Brain pericyte (primary cell): Measurements from ENCODE around the gene FBXW2.
"Not testable (repeated sequence)": the region's sequence is repeated elsewhere in the genome, so short reads cannot be mapped to it uniquely, and the experiment has no call there.

Source experiments
- DNase-seq: peaks from one replicate; pipeline ENCODE4 v3.0.0-alpha.2; 2012; ENCODE audit warnings: low read depth, low spot score

Gene FBXW2

DNA sequence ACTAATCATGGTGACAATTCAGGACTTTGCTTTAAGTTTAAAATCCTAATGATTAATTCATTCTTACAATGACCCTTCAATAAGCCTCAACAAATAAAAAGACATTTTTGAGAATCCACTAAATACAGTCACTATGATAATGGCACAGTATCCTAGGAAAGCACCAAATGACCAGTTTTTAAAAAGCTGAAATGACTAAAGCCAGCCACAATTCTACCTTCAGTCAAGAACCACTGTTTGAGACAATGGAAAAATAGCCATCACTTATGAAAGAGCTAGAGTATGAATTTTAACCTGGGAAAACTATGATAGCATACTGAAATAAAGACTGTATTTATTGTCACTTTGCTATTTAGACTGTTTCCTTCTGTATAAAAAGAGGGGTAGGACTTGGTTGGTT, 14.0 kb downstream of the FBXW2 start:
- no peak for DNase-seq

DNA sequence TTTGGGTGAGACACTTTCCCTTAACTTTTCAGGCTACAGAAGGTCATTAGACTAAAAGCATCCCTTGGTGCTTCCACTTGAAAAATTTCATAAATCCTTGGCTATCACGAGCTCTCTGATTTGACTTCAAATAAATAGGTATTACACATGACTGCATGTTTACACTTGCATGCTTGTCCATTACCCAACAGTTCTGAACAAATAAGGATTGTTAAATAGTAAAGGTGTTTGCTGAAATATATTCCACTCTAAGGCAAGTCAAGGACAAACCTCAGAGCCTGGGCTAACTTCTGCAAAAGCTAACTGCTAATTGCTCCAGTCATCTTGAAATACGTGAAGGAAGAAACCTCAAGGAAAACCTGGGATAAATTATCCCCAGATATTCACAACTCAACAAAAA, 14.5 kb downstream of the FBXW2 start:
- DNase-seq = no peak

DNA sequence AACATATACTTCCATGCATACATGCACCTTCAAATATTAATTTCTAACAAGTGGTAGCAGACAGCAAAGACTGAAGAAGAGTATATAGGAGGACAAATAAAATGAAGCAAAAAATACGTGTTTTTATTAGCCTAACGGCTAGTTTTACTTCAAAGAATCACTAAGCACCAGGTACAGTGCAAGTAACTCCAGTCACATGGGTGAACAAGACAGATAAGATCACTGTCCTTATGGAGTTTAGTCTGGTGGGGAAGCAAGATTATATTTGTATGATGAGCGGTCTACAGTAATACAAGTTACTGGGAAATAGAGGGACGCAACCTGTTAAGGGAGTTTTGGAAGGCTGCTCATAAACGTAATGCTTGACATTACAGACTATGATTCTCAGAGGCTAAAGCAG, 16.0 kb downstream of the FBXW2 start:
- DNase-seq = no peak

DNA sequence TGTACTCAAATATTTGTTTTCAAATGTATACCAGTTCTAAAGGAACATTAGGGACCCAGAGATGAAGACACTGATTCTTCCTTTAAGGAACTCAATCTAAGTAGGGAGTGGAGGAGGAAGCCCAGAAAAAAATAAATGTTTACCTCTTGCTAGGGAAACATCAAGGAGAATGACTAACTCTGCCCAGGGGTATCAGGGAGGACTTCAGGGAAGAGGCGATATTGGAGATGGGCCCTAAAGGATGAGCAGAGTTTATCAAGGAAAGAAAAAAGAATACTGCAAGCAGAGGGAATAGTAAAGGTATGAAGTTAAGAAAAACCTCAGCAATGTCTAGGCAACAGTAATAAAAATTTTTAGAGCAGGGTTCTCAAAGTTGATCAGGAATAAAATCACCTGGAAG, 16.4 kb downstream of the FBXW2 start:
- DNase-seq = no peak

DNA sequence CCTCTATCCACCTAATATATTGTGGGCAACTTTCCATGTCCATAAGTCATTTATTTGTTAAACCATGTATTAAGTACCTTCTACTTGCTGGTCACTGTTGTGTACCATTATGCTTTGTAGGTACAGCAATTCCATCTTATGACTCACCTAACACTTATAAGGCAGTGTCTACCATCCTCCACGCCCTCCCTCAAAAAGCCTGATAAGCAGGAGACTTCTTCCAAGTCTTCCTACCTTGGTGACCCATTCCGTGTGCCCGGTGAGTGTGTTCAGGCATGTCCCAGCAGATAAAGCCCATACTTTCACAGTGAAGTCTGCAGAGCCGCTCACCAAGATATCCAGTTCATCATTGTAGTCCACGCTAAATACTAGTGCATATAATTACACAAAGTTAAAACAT, 17.4 kb downstream of the FBXW2 start:
- no peak for DNase-seq

DNA sequence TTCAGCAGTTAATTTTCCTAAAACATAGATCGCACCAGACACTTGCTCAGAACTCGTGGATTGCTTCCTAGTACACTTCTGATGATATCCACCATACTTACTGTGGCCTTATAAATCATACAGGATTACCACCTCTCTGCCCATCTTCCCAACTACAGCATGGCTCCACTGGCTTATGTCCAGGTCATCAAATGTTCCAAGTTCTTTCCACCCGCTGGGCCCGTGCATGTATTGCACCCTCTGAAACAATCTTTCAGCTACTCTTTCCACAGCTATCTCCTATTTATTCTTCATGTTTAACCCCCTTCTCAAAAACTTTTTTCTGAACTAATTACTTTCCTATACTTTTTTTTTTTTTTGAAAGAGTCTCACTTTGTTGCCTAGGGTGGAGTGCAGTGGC, 18.5 kb downstream of the FBXW2 start:
- DNase-seq = no peak

DNA sequence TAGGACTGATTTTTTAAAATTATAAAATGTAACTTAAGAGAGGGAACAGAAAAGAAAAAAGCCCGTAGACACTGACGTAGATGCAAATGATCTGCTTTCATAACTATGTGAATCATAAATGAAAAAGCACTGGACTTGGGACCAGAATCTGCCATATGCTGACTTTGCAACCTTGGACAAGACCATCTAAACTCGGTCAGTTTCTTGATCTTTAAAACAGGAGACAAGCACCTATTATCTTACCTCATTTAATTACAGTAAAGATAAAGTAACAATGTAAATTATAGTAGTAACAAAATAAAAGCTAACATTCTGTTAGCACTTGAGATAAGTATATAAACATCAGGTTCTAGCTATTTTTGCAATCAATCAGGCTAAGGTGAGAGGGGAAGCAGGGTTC, 20.0 kb downstream of the FBXW2 start:
- no peak for DNase-seq

DNA sequence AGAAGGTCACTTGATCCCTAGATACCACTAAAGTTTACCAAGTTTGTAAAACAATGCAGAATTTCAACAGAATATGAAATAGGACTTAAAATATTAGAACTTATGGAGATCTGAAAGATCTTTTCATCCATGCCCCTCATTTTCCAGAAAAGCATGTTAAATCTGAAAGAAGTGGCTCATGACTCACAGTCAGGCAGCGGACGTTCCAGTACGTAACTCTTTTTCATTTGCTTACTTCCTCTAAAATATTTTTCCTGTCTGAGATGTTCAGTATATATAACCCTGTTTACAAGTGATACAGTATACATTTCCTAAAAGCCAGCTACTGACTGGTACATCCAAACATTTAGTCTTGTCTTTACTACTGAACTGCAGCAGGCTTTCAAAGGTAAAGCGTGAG, 22.3 kb downstream of the FBXW2 start:
- no peak for DNase-seq

DNA sequence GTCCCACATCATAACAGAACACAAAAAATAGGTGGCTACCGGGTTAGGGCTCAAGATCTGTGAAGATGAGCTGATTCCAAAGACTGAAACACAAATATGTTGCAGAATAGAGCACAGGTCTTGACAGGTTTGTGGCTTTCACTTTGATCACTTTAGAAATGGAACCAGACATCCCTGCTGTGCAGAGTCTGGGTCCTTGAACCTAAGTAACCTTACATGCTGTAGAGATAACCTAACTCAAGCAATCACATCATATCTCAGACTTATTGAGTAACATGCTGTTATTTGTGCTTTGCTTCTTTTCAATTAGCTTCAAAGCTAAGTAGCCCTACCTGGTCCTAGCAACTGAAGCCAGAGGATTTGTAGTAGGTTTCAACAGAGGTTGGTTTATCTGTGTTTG, 24.3 kb downstream of the FBXW2 start:
- DNase-seq = no peak

DNA sequence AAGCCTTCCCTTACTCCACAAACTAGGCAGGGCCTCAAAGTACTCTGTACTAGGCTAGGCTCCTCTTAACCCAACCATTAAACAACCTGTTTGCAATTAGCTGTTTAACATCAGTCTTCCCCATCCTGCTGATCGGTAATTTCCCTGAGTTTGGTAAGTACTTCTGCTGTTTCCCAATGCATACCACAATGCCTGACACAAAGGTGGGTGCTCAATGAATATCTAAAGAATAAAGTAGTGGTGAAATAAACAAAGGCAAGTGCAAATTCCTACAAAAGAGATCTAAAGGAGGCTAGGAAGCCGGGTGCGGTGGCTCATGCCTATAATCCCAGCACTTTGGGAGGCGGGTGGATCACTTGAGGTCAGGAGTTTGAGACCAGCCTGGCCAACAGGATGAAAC, 25.0 kb downstream of the FBXW2 start:
- no peak for DNase-seq

DNA sequence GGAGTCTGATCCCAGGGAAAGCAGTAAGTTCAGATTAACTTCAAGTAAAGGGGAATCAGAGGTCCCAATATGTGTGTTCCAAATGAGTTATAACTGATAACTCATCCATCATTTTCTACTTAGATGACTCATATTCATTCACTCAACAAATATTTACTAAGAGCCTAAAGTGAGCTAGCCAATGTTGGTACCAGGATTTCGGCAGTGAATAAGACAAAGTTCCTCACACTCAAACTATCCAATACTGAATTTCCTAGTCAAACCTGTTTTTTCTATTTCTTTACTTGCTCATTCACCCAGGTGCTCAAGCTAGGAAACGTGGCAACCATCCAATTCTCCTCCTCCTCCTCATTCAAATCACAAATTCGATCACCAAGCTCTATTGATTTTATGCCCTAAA, 25.8 kb downstream of the FBXW2 start:
- no peak for DNase-seq

DNA sequence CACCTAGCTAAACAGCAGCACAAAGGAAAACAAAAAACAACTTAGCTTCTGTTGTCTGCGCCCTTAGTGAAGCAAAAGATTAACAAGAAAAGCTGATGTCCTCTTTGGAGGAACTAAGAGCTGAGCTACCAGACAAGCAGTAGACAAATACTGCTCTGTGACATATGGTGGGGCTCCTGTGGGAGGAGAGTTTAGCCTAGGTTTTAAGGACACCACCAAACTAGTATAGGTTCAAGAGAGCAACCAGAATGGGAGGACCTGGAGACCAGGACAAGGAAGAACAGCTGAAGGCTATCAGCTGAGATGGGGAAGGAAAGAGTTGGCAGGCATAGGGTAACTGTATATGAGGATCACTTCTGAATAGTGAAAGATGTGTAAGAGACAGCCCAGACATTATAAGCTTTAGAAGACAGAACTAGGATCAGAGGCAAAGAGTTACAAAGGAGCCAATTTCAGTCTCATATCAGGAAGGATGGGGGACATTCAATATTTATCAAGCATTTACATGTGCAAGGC, 27.2 kb downstream of the FBXW2 start:
- no peak for DNase-seq

DNA sequence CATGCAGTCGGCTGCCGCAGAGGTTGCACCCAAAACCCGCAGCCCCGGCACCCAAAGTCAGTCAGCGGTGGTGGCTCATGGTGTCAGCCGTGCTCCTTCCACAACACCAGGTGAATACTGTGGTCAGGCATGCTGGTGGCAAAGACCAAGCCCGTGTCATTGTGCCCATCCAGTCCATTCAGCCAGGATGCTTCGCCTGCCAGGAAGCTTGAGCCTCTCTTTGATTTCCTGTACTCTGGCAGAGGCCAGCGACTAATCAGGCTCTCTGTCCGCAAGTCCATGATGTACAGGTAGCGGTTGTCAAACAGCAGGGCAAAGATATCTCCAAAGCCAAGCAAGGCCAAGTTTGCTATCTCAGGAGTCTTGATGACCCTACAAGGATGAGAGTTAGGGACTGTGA, 28.7 kb downstream of the FBXW2 start:
- no peak for DNase-seq

DNA sequence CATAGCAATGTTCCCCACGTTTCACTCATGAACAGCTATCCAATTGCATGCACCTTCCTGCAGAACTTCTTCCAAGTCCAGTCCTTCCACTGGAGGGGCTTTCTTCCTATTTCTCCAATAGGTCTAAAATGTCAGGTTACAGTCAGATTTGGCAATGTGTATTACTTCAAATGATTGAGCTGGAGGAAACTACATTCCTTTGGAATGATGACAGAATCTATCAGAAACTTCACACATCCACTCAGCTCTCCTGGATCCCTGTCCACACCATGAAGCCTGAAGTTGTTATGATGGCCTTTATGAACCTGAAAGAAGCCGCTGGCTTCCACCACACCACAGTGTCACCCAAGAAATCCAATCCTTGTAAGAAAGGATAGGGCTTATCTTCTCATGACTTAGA, 32.2 kb downstream of the FBXW2 start:
- DNase-seq = no peak

DNA sequence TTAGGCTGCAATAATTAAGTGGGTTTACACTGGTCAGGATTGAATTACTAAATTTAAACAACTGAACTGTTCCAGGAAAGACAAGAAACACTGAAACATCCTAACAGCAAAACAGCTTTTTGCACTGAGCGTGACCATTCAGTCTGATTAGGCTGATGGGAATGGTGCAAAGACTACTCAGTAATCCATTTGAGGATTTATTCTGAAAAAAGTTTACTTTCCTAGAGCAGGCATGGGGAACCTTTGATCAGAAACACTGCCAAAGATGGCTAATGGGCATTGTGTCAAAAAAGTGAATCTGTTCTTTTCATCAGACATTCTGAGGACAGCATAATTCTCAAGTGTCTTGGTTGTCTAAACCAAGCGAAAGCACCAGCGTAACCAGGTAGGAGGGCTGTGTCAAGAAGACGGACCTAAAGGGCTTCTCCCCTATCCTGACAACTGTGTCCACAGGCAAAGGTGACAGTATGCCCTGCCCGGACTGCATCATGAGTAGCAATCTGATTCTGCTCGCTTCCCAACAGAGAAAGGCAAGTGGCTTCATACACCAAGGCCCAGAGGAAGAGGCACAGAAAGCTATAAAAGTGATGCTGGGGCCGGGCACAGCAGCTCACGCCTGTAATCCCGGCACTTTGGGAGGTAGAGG, 33.3 kb downstream of the FBXW2 start:
- no peak for DNase-seq

DNA sequence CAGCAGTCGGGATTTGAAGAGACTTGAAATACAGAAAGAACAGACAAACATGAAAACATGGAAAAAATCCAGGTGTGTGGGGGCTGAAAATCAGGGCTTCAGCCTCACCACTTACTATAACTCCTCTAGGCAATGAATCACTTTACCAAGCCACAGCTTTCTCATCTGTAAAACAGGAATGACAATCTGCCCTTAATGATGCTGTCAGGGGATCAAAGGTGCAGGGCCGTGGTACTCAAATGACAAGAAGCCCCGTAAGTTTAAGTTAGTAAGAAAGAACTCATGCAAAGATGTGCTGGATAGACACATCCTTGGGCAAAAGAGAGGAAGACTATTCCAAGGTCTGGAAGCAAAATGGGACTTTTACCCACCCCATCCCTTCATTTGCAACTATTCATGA, 34.7 kb downstream of the FBXW2 start:
- no peak for DNase-seq

DNA sequence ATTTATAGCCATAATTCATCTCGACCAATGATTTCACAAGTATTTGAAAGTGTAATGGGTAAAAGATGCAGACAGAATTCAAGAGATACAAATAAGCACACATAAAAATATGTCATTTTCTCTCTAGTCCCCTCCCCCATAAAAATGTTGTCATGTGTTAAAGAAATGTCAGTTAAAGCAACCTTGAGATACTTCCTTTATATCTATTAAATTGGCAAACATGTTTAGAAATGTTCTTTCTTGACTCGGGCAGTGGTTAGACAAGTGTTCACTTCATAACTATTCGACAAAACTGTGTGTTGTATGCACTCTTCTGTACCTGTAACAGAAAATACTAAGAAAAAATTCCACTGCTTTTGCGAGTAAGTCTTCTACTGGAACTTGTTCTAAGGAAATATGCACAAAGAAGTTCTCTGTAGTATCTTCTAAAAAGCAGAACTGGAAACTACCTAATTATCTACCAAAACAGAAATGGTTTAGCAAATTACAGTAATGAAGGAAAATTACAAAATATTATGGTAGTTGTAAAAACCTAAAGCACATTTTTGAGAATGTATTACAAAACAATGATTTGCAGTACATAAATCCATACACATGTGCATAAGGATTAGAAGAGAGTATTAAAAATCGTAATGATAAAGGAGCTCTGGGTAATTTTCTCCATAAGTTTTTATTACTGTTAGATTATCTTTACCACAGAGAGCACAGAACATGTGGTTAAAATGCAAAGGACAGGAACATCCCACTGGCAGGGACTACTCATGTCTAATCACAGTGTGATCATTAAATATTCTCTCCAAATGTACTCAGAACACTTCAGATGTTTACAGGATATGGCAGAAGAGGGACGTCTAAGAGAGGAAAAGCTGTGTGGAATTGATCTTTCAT, 35.9 kb downstream of the FBXW2 start:
- DNase-seq = no peak

DNA sequence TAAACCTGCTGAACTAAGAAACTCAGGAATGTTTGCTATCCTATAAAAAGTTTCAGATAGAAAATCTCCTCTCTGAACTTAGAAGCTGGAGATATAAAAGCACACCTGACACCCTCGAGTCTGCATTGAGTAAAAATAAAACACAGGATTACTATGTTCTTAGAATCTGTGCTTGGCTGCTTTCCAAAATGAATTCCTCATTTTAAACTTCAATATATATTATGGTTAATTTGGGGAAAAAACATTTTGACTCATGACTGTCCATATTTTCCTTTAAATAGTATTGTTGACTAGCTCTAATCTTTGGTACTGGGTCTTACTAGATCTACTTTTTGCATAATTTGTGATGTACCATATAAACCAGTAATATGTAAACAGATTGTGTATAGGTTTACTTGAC, 36.7 kb downstream of the FBXW2 start:
- no peak for DNase-seq

DNA sequence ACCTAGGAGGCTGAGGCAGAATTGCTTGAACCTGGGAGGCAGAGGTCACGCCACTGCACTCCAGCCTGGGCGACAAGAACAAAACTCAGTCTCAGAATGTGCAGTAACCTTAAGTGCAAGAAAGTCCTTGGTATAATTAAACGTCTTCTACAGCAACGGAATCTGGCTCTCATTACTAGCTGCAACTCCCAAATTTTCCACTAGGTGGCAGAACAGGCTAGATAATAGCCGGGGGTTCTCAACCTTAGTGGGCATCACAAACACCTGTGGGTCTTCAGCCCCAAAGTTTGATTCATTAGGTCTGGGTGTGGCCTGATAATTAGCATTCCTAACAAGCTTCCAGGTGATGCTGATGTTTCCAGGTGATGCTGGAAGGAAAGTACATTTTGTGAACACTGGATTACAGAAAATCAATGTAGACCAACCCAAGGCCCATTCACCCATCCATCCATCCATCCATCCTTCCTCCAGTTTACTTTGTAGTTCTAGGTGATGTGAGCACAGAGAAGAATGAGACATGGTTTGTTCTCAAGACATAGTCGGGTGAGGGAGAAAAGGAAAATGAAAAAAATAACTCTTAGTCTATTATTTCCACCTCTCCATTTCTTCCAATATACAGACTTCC, 37.3 kb downstream of the FBXW2 start:
- DNase-seq = no peak

DNA sequence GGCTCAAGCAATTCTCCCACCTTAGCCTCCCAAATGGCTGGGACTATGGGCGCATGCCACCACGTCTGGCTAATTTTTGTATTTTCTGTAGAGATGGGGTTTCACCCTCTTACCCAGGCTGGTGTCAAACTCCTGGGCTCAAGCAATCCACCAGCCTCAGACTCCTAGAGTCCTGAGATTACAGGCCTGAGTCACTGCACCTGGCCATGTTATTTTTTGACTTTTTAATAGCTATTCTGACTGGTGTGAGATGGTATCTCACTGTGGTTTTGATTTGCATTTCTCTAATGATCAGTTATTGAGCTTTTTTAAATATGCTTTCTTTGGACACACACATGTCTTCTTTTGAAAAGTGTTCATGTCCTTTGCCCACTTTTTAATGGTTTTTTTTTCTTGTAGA, 38.2 kb downstream of the FBXW2 start:
- DNase-seq = no peak

DNA sequence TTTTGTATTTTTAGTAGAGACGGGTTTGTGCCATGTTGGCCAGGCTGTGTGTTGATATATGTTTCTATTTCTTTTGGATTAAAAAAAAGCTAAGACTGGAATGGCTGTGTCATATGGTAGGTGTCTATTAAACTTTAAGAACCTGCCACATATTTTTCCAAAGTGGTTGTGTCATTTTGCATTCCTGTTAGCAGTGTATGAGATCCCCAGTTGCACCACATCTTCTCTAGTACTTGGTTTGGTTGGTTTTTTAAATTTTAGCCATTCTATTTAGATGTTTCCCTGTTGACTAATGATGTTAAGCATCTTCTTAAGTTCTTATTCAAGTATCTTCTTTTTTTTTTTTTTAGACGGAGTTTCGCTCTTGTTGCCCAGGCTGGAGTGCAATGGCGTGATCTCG, 42.8 kb downstream of the FBXW2 start:
- no peak for DNase-seq

DNA sequence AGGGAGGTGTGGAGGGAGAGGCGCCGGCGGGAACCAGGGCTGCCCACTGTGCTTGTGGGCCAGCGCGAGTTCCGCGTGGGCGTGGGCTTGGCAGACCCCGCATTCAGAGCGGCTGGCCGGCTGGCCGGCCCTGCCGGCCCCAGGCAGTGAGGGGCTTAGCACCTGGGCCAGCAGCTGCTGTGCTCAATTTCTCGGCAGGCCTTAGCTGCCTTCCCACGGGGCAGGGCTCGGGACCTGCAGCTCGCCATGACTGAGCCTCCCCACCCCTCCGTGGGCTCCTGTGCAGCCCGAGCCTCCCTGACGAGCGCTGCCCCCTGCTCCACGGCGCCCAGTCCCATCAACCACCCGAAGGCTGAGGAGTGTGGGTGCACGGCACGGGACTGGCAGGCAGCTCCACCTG, 46.9 kb downstream of the FBXW2 start:
- not testable (repeated sequence) for DNase-seq

DNA sequence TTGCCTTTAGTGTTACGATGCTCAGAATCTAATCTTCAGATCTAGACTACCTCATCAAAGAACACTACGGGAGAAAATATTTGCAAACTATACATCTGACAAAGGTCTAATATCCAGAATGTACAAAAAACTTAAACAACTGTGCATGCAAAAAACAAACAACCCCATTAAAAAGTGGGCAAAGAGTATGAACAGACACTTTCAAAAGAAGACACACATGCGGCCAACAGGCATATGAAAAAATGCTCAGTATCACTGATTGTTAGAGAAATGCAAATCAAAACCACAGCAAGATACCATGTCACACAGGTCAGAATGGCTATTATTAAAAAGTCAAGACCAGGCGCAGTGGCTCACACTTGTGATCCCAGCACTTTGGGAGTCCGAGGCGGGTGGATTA, 47.9 kb downstream of the FBXW2 start:
- DNase-seq = no peak
